Stomach (tissue), 4 donors: ENCODE data around the gene NPC1L1.

Experiments
- POLR2A ChIP-seq, 4 donors: fragments of 450-650 bp; IDR thresholded peaks; one replicate each; pipeline ENCODE4 v1.6.1; 2016; ENCODE audit warnings: antibody characterized with exemption in 4 of 4, control low read depth in 2 of 4, mild to moderate bottlenecking in 1 of 4, moderate library complexity in 1 of 4
- TF ChIP-seq, protein P1 (sequence below), 7 experiments: fragments of 450-650 bp in 4 of 7; fragments of 200-600 bp in 3 of 7; sonication (generic) in 3 of 7; IDR thresholded peaks; one replicate each; pipeline ENCODE4 v1.5.1; 2016 to 2019; ENCODE audit warnings: antibody characterized with exemption in 7 of 7, control low read depth in 2 of 7, mild to moderate bottlenecking in 1 of 7

DNA sequence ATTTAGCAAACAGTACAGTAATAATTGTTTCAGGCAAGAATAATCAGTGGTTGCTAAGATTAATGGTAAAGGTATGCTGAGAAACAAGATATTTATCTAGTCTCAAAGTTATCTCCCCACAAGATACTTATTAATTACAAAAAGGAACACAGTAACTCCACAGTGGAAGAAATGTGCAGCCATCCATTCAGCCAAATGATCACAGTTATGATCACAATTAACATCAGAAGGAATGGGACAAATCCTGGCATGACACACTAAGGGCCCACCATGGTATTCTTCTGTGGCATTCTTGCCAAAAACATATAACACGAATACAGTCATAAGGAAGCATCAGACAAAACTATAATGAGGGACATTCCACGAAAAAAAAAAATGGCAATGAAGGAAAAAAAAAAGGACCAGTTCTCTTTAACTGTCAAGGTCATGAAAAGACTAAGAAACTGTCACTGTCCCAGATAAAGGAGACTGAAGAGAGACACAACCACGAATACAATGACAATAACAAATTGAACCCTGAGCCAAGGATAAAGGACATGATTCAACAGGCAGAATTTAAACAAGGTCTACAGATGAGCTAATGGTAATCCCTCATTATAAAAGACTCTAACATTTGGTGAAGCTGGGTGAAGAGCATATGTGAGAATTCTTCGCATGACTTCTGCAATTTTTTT is 71.5 kb downstream of the NPC1L1 start:
- TF ChIP-seq, protein P1, sequence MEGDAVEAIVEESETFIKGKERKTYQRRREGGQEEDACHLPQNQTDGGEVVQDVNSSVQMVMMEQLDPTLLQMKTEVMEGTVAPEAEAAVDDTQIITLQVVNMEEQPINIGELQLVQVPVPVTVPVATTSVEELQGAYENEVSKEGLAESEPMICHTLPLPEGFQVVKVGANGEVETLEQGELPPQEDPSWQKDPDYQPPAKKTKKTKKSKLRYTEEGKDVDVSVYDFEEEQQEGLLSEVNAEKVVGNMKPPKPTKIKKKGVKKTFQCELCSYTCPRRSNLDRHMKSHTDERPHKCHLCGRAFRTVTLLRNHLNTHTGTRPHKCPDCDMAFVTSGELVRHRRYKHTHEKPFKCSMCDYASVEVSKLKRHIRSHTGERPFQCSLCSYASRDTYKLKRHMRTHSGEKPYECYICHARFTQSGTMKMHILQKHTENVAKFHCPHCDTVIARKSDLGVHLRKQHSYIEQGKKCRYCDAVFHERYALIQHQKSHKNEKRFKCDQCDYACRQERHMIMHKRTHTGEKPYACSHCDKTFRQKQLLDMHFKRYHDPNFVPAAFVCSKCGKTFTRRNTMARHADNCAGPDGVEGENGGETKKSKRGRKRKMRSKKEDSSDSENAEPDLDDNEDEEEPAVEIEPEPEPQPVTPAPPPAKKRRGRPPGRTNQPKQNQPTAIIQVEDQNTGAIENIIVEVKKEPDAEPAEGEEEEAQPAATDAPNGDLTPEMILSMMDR (IDR thresholded peaks at IDR 0.05): no peak
- TF ChIP-seq POLR2A (IDR thresholded peaks at IDR 0.05): no peak
